Loucy (cell line): Measurements from ENCODE around the gene DMAP1.

Source experiments
- CTCF ChIP-seq: fragments of 200-600 bp; sonication (generic); conservative IDR thresholded peaks from 2 replicates; pipeline ENCODE4 v1.5.1; 2014; ENCODE audit warnings: mild to moderate bottlenecking, antibody characterized with exemption, low read length
- EZH2phosphoT487 ChIP-seq: fragments of 200-600 bp; IDR thresholded peaks from 2 replicates; pipeline ENCODE4 v1.6.1; 2018; ENCODE audit warnings: antibody characterized with exemption, mild to moderate bottlenecking, moderate library complexity, borderline replicate concordance

- TF ChIP-seq CTCF (no peak), EZH2phosphoT487 (no peak)
These were observed 29.5 kb downstream of the DMAP1 start for GRCh38 chr1:44242746-44243145.
